IPS-18c (cell line): ENCODE measurements around the gene TBL1XR1.
"Not testable (repeated sequence)": the region's sequence is repeated elsewhere in the genome, so short reads cannot be mapped to it uniquely, and the experiment has no call there.

Experiments
- H3K4me3 ChIP-seq: 2 replicates; pipeline ENCODE4 v1.7.0; 2013; ENCODE audit warnings: low read depth, mild to moderate bottlenecking, low read length, moderate library complexity; ENCODE audit not compliant: insufficient read depth
- H3K9me3 ChIP-seq: one replicate; pipeline ENCODE4 v1.6.1; 2013; ENCODE audit warnings: mild to moderate bottlenecking, low read length, moderate library complexity; ENCODE audit not compliant: control insufficient read depth, insufficient read depth

TBL1XR1 gene

GRCh38 chr3:177193688-177194268, 3.5 kb downstream of the TBL1XR1 start:
- Histone ChIP-seq H3K4me3 (no peak overlapping the region), H3K9me3 (no peaks in the 10 kb centered on the region)

GRCh38 chr3:177193275-177193674, 4.0 kb downstream of the TBL1XR1 start:
- not testable (repeated sequence) for H3K4me3 ChIP-seq, H3K9me3 ChIP-seq

DNA sequence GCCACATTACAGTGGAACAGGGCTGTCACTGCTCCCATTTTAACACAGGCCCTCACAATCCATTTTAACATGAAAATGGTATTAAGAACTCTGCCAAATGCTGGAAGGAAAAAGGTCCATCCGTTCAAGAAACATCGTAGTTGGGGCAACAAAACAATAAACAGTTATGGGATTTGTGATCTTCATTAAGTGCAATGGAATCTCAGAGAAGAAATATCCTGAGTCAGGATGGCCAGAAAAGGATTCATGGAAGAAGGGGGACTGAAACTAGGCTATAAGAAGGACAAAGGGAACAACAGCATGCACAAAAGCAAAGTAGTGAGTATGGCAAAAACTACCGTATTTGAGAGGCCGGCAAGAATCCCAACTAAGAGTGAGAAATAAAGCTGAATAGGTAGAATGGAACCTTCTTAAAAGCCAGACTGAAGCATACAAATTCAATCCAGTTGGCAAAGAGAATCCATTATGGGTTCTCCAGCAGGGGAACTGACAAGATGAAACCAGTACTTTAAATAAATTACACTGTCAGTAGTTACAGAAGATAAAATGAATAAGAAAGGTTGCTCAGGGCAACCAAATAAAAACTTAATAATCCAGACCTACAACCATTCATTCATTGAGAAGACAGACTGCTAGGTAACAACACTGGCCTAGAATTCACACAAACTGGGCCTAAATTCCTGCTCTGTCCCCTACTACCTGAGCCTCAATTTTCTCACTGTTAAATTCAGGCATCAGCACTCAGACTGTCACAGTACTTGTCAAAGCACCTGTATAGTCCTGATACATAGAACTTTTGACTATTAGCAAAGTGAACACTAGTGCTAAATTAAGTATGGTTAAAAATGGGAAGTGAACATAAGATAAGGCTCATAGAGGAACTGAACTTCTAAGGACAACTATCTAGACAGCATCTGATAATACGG, 6.3 kb downstream of the TBL1XR1 start:
- no peaks in the 10 kb centered on the region for H3K9me3 ChIP-seq
- H3K4me3 ChIP-seq: no peak overlapping the region

DNA sequence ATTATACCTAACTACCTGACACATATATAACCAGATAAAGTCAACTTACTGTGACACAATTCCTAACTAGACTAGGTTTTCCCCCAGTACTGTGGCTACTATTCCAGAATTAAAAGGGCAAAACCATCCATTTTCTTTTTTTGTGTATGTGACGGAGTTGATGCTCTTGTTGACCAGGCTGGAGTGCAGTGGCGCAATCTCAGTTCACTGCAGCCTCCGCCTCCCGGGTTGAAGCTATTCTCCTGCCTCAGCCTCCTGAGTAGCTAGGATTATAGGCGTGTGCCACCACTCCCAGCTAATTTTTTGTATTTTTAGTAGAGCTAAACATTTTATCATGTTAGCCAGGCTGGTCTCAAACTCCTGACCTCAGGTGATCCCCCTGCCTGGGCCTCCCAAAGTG, 7.1 kb downstream of the TBL1XR1 start:
- not testable (repeated sequence) for H3K4me3 ChIP-seq, H3K9me3 ChIP-seq

- not testable (repeated sequence) for H3K4me3 ChIP-seq
Observed at GRCh38 chr3:177188325-177188724, 9.0 kb downstream of the TBL1XR1 start.

GRCh38 chr3:177186306-177186705, 11.0 kb downstream of the TBL1XR1 start:
- no peak overlapping the region for H3K4me3 ChIP-seq
- no peaks in the 10 kb centered on the region for H3K9me3 ChIP-seq

More at GRCh38 chr3:177188325-177188724, 9.0 kb downstream of the TBL1XR1 start:
- H3K9me3 ChIP-seq: not testable (repeated sequence)

- no peak overlapping the region for H3K4me3 ChIP-seq
- H3K9me3 ChIP-seq: no peaks in the 10 kb centered on the region
Observed at GRCh38 chr3:177185035-177185574, 12.2 kb downstream of the TBL1XR1 start.

- H3K9me3 ChIP-seq, H3K4me3 ChIP-seq: not testable (repeated sequence)
Observed at GRCh38 chr3:177184602-177185001, 12.7 kb downstream of the TBL1XR1 start.

- Histone ChIP-seq H3K4me3 (no peak overlapping the region), H3K9me3 (no peaks in the 10 kb centered on the region)
Observed at GRCh38 chr3:177182352-177182751, 14.9 kb downstream of the TBL1XR1 start.

GRCh38 chr3:177181418-177181817, 15.9 kb downstream of the TBL1XR1 start:
- Histone ChIP-seq H3K9me3 (peaks cover 2% of the 10 kb centered on the region), H3K4me3 (no peak overlapping the region)

DNA sequence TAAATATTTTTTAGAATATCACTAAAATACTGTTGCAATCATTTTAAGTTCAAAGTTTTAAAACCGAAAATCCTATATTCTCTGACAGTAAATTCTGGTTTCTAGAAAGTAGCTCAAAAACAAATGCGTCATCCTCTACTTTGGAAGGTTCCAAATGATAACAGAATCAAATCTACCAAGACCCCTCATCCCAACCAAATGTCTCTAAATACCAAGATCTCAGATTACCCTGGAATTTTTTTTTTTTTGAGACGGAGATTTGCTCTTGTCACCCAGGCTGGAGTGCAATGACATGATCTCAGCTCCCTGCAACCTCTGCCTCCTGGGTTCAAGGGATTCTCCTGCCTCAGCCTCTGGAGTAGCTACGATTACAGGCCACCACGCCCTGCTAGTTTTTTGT, 16.8 kb downstream of the TBL1XR1 start:
- Histone ChIP-seq H3K9me3 (peaks cover 2% of the 10 kb centered on the region), H3K4me3 (no peak overlapping the region)

GRCh38 chr3:177179281-177180067, 17.8 kb downstream of the TBL1XR1 start:
- Histone ChIP-seq H3K9me3 (peaks cover 2% of the 10 kb centered on the region), H3K4me3 (no peak overlapping the region)

GRCh38 chr3:177177749-177178221, 19.5 kb downstream of the TBL1XR1 start:
- Histone ChIP-seq H3K4me3 (no peak overlapping the region), H3K9me3 (peaks cover 2% of the 10 kb centered on the region)

DNA sequence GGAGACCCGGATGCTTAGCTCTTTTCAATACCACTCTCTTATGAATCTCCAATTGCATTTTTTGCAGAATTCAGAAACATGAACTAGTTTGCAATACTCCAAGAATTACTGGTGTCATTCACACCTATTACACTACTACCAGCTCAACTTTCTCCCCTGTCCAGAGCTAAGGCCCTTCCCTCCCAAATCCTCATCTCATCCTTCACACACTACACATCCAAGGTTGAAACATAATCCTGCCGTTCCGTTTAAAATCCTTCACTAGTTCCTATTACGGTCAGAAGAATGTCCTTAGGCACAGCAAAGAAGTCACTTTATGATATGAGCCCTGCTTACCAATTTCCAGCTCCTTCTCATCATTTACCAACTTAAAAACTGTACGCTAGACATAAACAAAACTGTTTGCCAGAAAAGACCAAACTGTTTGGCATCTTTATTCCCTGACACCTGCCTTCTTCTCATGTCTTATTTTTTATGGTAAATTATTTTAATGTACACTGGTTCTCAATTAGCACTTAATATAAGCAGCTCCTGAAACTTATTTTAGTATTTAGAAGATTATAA, 22.6 kb downstream of the TBL1XR1 start:
- Histone ChIP-seq H3K4me3 (no peak overlapping the region), H3K9me3 (peaks cover 2% of the 10 kb centered on the region)

DNA sequence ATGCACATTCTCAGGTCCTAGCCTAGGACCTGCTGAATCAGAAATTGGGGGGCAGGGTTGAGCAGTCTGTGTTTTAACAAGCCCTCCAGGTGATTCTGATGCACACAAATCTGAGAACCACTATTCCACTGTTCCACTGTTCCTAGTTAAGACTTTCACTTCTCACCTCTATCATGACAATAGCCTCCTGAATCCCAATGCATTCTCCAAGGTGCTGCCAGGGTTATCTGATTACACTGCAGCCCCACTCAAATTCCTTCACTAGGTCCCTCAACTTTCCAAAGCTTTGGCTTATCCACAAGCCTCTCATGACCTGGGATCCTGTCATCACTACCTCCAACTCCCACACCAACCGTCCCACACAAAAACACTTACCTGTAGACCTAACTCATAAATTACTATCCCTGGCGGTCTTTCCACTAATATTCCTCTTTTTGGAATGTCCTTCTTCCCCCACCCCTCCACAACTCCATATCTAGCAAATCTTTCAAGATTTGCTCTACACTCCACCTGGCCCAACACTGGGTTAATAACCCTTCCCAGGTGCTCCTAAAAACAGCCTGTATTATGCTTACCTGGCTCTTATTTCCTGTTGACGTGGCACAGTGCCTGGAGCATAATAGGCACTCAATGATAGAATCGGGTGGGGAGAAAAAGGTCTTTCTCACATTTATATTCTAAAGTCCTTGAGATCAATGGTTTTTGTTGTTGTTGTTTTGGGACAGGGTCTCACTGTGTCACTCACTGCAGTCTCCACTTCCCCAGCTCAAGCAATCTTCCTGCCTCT, 27.2 kb downstream of the TBL1XR1 start:
- H3K4me3 ChIP-seq: no peak overlapping the region

GRCh38 chr3:177168431-177168830, 28.9 kb downstream of the TBL1XR1 start:
- H3K4me3 ChIP-seq: no peak overlapping the region
- peaks cover 2% of the 10 kb centered on the region for H3K9me3 ChIP-seq

More for the DNA sequence above, 27.2 kb downstream of the TBL1XR1 start:
- H3K9me3 ChIP-seq: peaks cover 2% of the 10 kb centered on the region
